ENCODE results near the gene SEL1L.

DNA sequence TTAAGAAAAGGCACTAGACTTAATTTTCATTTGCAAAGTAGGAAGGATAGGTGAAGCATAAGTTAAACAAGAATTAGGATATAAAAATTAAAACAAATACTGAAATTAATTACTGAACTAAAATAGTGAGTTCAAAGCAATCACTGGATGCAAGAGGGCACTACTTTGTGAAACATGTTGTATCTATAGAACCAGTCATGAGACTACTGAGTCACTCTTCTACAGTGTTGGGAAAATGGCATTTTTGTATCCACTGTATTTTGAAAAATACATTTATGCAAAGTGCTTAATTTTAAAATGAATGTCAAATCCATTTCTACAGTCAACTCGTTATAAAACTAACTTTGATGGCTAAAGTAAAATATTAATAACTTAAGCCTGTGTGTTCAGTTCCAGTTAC lies 47.9 kb downstream of the SEL1L start:
- TF ChIP-seq POLR2AphosphoS5 (IDR thresholded peaks at IDR 0.05; ENCODE audit: low read depth, low read length) (no peak), TAF1 (IDR thresholded peaks at IDR 0.05; ENCODE audit: borderline replicate concordance, insufficient read depth, low read length) (no peak), SIN3A (IDR thresholded peaks at IDR 0.05; ENCODE audit: borderline replicate concordance, insufficient read depth, low read length) (no peak)
- TF ChIP-seq, protein P1, sequence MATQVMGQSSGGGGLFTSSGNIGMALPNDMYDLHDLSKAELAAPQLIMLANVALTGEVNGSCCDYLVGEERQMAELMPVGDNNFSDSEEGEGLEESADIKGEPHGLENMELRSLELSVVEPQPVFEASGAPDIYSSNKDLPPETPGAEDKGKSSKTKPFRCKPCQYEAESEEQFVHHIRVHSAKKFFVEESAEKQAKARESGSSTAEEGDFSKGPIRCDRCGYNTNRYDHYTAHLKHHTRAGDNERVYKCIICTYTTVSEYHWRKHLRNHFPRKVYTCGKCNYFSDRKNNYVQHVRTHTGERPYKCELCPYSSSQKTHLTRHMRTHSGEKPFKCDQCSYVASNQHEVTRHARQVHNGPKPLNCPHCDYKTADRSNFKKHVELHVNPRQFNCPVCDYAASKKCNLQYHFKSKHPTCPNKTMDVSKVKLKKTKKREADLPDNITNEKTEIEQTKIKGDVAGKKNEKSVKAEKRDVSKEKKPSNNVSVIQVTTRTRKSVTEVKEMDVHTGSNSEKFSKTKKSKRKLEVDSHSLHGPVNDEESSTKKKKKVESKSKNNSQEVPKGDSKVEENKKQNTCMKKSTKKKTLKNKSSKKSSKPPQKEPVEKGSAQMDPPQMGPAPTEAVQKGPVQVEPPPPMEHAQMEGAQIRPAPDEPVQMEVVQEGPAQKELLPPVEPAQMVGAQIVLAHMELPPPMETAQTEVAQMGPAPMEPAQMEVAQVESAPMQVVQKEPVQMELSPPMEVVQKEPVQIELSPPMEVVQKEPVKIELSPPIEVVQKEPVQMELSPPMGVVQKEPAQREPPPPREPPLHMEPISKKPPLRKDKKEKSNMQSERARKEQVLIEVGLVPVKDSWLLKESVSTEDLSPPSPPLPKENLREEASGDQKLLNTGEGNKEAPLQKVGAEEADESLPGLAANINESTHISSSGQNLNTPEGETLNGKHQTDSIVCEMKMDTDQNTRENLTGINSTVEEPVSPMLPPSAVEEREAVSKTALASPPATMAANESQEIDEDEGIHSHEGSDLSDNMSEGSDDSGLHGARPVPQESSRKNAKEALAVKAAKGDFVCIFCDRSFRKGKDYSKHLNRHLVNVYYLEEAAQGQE (IDR thresholded peaks at IDR 0.05; ENCODE audit: insufficient read depth in 1 of 2, low read depth in 2 of 2, low read length in 2 of 2): no peak

Measured in PFSK-1 (cell line).